Activated effector memory CD4-positive, alpha-beta T cell treated with Interleukin-2 at 50 U/mL for 16 hours (primary cell): ENCODE measurements around the gene IL36RN.
A peak's percentile ranks its signal among the peaks of the same experiment; 100 is the strongest.
"Not testable (repeated sequence)": the region's sequence is repeated elsewhere in the genome, so short reads cannot be mapped to it uniquely, and the experiment has no call there.

Experiments used
- DNase-seq: peaks from one replicate; pipeline ENCODE4 v3.0.0-alpha.2; 2020

Gene IL36RN

GRCh38 chr2:113075600-113075999 lies 16.6 kb downstream of the IL36RN start:
- DNase-seq, result no peak

GRCh38 chr2:113076954-113077669 lies 18.1 kb downstream of the IL36RN start:
- no peak for DNase-seq

- no peak for DNase-seq
Observed at GRCh38 chr2:113077921-113078320, 18.9 kb downstream of the IL36RN start.

GRCh38 chr2:113078350-113078839 lies 19.4 kb downstream of the IL36RN start:
- no peak for DNase-seq

GRCh38 chr2:113079131-113079530 lies 20.1 kb downstream of the IL36RN start:
- no peak for DNase-seq

- peak; percentile 2 for DNase-seq
Observed at GRCh38 chr2:113080134-113080533, 21.1 kb downstream of the IL36RN start.

GRCh38 chr2:113081488-113082210 lies 22.7 kb downstream of the IL36RN start:
- DNase-seq, result no peak

- DNase-seq, result no peak
Observed at GRCh38 chr2:113083296-113083695, 24.3 kb downstream of the IL36RN start.

- DNase-seq, result no peak
Observed at GRCh38 chr2:113084249-113085000, 25.4 kb downstream of the IL36RN start.

GRCh38 chr2:113085542-113085941 lies 26.5 kb downstream of the IL36RN start:
- no peak for DNase-seq

GRCh38 chr2:113088213-113088992 lies 29.4 kb downstream of the IL36RN start:
- no peak for DNase-seq

GRCh38 chr2:113089916-113090315 lies 30.9 kb downstream of the IL36RN start:
- no peak for DNase-seq

GRCh38 chr2:113091231-113091896 lies 32.4 kb downstream of the IL36RN start:
- no peak for DNase-seq

GRCh38 chr2:113092864-113093612 lies 34.0 kb downstream of the IL36RN start:
- DNase-seq, result no peak

GRCh38 chr2:113093613-113093977 lies 34.6 kb downstream of the IL36RN start:
- no peak for DNase-seq

GRCh38 chr2:113096306-113096705 lies 37.3 kb downstream of the IL36RN start:
- not testable (repeated sequence) for DNase-seq

- not testable (repeated sequence) for DNase-seq
Observed at GRCh38 chr2:113096842-113097618, 38.0 kb downstream of the IL36RN start.

GRCh38 chr2:113098041-113098440 lies 39.0 kb downstream of the IL36RN start:
- no peak for DNase-seq

GRCh38 chr2:113098532-113098931 lies 39.5 kb downstream of the IL36RN start:
- no peak for DNase-seq

- no peak for DNase-seq
Observed at GRCh38 chr2:113102133-113102532, 43.1 kb downstream of the IL36RN start.

- DNase-seq, result no peak
Observed at GRCh38 chr2:113103277-113103676, 44.3 kb downstream of the IL36RN start.
